Ecto neural progenitor cell (in vitro differentiated cells): ENCODE data around the gene ARFIP2.
A peak's percentile ranks its signal among the peaks of the same experiment; 100 is the strongest.

ENCODE experiments used
- DNase-seq: peaks from one replicate; pipeline ENCODE4 v3.0.0-alpha.2; 2018; ENCODE audit warnings: low spot score

ARFIP2 gene

GRCh38 chr11:6481924-6482275, 769 bp upstream of the ARFIP2 start:
- no peak for DNase-seq

GRCh38 chr11:6480299-6480914, 724 bp downstream of the ARFIP2 start:
- no peak for DNase-seq

DNA sequence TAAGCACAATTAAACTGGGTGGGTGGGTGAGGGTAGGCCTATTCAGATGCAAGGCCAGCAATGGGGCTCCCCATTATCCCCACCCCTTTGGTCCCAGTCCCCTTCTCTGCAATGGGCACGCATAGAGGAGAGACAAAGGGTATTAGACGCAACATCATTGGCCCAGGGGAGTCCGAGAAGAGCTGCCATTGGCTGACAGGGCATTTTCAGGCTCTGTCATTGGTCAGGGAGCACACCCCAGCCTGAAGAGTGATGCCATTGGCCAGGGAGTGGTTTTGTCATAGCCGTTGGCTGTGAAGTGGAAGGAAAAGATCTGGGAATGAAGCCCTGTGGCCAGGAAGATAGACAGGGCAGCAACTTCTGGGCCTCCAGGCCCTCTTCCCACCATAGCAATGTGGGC, 4.6 kb downstream of the ARFIP2 start:
- no peak for DNase-seq

GRCh38 chr11:6475936-6476335, 5.2 kb downstream of the ARFIP2 start:
- no peak for DNase-seq

- no peak for DNase-seq
Observed at GRCh38 chr11:6474806-6475500, 6.2 kb downstream of the ARFIP2 start.

DNA sequence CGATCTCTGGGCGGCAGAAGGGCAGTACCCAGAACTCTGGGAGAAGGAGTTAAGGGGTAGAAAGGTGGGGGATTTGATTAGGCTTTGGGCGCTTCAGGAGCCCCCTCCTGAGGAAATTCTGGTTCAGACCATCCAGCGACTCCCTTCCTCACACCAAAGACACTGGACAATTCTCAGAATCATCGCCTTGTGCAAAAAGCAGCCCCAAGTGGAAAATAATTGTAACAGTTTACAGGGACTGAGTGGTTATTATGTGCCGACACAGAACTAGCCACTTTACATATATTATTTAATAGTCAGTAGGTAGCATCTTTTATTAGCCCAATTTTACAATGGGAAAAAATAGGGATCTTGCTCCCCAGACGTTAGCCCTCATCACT, 6.7 kb downstream of the ARFIP2 start:
- no peak for DNase-seq

GRCh38 chr11:6473451-6474412, 7.4 kb downstream of the ARFIP2 start, which contains the start of gene TRIM3:
TRIM3 (minus strand) TSS chr11:6473941; CDS start chr11:6465695, 8,246 bp downstream.
- DNase-seq = peak; percentile 96

- peak; percentile 47 for DNase-seq
Observed at GRCh38 chr11:6472934-6473333, 8.2 kb downstream of the ARFIP2 start.

GRCh38 chr11:6469599-6469998, 11.5 kb downstream of the ARFIP2 start:
- DNase-seq = no peak

GRCh38 chr11:6468712-6469495, 12.2 kb downstream of the ARFIP2 start:
- DNase-seq = peak; percentile 92

DNA sequence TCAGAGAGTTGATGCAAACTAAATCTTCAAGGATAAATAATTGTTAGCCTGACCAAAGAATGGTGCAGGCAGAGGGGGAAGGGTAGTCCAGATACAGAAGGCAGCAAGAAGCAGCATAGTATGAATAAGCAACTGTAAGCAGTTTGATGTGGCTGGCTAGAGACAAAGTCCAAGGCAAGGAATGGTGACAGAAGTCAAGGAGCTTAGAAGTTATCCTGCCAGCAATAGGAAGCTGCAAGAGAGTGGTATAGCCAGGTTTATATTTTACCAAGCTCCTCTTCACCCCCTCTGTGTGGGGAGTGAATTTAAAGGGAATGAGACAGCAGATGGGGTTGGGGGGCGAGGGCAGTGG, 22.1 kb downstream of the ARFIP2 start:
- no peak for DNase-seq

DNA sequence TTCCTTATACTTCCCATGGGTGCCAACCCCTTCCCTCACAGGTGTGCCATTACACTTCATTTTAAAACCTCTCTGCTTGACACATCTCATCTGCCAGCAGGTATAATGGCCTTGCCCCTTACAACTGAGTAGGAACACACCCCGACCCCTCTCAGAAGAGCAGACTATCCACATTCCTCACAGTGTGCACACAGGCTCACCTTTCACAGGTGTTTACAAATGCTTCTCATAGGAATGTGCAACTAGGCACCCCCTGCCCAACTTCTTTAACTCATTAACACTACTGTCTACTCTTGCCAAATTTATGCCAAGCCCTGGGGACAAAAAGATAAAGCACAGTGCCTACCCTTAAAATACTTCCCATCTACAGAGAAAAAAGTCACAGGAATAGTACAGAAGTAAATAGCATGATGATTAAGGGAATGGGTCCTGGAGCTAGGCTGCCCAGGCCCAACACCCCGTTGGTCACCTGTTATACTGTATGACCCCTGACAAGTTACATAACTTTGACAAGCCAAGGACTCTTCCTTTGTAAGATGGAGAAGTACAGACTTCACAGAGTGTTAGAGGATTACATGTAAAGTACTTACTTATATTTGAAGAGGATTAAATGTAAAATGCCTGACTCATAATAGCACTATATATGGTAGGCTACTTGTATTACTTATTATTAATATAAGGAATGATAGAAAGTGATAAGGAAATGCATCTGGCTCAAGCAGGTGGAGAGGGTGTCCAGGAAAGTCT, 22.6 kb downstream of the ARFIP2 start:
- DNase-seq = no peak

- no peak for DNase-seq
Observed at GRCh38 chr11:6457581-6458320, 23.4 kb downstream of the ARFIP2 start.

- DNase-seq = no peak
Observed at GRCh38 chr11:6456361-6457073, 24.6 kb downstream of the ARFIP2 start.

GRCh38 chr11:6455070-6455469, 26.1 kb downstream of the ARFIP2 start:
- no peak for DNase-seq

GRCh38 chr11:6453152-6453551, 28.0 kb downstream of the ARFIP2 start:
- DNase-seq = no peak

DNA sequence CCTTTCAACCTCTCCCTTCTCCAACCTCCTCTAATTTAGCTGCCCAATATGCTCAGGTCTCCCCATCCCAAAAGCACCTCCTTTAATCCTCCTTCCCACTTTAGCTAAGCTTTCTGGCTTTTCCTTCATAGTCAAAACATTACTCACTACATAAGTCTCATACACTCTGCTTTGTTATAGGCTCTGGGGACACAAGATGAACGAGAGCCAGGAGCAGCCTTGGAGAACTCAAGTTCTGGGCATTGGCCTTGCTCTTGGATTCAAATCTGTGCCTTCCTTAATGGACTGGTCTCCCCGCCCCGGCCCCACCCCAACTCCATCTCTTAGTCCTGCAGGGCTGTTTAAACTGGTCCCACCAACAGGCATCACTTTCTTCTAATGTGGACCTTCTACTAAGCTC, 28.9 kb downstream of the ARFIP2 start:
- no peak for DNase-seq

DNA sequence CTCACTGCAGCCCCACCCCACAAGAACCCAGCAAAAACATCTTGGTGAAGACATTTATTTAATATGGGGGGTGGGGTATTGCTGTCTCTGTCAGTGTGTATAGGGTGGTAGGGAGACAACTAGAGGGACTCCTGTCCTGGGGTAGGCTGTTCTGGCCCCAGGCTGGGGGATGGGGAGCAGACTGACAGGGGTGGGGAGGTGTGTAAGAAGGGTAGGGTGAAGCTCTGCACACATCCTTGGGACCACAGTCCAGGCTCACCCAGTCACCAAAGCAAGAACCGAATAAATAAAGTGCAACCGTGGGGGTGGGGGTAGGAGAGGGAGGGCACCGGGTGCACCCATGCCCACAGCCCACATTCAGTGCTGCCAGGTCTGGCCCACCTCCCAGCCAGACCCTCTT, 32.6 kb downstream of the ARFIP2 start:
- no peak for DNase-seq

- DNase-seq = peak; percentile 63
Observed at GRCh38 chr11:6443269-6444003, 37.7 kb downstream of the ARFIP2 start.
